HG02759 (cell line): ENCODE measurements around the gene EPHB2.

Experiments used
- ATAC-seq: cut with Tn5 transposase; IDR thresholded peaks from one replicate; pipeline ENCODE4 v1.9.1; 2021; ENCODE audit warnings: mild to moderate bottlenecking, moderate library complexity; ENCODE audit not compliant: unreplicated experiment

Gene EPHB2

DNA sequence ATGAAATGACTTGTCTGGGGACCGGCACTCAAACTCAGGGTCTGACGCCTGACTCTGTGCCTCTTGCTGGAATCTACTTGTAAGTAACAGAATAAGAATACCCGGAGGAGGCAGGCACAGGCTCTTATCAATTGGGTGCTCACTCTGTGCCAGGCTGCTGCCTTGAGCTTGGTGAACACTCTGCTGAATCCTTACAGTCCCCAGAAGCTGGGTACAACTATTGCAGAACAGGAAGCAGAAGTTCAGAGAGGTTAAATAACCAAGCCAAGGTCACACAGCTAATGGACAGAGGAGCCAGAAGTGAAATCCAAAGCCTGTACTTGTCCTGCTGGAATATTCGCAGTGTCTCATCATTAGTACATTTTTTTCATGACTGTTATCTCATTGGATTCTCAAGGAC, 86.0 kb downstream of the EPHB2 start:
- ATAC-seq = no peak

DNA sequence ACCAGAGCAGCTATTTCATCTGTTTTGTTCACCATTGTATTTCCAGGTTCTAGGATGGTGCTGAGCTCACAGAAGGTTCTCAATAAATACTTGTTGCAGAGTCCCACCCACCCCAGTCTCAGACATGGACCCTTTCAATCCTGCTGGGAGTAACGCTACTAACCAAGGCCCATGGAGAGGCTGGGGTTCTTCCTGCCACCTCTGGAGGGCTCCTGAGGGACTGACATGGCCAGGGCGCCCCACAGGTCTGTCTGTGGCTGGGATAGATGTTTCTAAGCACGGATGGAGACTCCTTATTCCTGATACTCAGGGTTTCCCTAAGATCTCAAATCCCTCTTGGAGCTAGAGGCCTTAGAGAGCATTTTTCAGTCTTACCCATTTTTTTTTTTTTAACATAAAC, 87.4 kb downstream of the EPHB2 start:
- ATAC-seq = no peak

DNA sequence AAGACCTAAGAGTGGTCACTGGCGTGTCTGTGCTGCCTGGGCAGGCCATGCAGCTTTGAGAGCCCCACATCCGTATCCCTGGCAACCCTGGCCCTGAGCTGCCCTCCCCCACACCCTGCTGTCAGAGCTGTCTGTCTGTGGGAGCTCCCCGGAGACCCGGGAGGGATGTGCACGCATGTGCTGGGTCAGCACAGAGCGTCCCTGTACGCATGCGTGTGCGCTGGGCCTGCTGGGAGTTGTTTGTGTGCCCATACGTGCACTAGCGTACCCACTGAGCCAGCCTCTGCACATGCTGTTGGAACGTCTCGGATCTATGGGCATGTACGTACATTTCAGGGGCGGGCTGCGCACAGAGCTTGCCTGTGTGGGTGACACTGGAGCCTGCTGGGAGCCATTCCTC, 89.3 kb downstream of the EPHB2 start:
- no peak for ATAC-seq

DNA sequence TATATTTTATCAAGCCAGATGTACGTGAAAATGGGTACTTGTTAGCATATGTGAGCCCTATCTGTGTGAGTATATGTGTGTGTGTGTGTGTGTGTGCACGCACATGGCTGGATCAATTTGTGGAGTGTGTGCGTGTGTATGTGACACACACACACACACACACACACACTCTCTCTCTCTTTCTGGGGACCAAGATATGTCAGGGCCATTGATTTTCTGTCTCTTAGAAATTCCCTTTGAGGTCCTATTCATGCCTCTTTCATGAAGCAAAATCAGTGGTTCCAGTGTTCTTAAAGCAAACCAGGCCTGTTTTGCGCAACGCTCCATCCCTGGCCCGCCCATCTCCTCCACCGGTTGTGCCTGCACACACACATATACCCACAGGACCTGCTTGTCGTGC, 90.0 kb downstream of the EPHB2 start:
- no peak for ATAC-seq

DNA sequence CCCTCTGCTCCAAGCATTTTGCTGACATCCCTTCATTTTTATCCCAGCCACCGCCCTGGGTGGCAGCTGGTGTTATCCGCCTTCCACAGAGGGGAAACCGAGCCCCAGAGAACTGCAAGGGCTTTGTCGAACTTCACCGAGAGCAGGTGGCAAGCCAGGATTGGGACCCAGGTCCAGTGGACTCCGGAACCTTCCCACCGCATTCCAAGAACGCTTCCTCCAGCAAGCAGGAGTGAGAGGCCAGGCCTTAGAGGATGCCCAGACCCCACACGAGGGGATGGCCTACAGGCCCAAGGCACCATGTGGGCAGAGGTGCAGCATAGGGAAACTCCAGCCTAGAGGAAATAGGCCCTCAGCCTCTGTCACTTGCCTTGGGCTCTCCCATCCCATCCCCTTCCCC, 90.7 kb downstream of the EPHB2 start:
- ATAC-seq = no peak

DNA sequence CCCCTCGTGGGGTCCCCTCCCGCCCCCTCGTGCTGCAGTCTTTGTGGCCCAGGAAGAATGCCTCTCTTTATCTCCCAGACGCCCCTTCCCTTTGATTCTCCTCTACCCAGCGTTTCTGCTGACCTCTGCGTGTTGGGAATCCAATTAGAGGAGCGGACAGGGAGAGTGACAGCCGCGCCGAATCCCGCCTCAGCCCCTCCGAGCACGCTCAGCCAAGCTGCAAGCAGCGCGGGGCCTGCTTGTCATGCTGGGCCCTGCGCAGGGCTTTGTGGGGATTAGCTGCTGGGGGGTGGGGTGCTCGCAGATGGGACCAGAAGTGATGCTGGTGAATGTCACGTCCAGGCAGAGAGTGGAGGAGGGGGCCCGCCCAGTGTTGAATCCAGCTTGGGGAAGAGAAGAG, 91.1 kb downstream of the EPHB2 start:
- no peak for ATAC-seq

DNA sequence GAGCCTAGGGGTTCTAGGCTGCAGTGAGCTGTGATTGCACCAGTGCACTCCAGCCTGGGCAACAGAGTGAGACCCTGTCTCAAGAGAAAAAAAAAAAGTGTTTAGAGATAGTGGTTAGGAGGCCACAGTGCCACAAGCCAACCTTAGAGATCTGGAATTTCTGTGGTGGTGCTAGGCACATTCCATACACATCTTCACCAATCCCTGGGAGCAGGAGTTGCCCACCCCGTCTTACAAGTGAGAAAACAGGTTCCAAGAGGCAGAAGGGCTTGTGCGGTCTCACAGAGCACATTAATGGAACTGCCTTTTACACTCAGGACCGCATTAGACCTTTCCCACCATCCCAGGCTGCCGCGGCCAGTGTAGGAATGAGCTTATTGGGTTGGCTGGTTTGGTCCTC, 93.2 kb downstream of the EPHB2 start:
- ATAC-seq = no peak

DNA sequence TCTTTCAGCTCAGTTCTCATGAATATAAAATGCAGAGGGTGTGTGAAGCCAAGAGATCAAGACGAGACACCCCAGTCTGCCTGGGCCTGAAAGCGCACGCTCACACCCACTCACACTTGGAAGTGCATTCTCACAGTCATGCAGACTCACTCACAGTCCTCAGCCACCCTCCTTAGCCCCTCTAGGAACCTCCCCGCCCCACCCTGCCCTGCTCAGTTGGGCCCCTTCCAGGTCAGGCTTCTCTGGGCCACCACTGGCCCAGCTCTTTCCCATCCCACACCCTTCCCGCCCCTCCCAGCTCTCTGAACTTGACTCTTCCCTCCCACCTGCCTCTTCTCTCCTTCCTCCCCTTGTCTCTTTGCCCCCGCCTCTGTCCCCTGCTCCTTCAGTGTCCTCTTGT, 93.8 kb downstream of the EPHB2 start:
- no peak for ATAC-seq

DNA sequence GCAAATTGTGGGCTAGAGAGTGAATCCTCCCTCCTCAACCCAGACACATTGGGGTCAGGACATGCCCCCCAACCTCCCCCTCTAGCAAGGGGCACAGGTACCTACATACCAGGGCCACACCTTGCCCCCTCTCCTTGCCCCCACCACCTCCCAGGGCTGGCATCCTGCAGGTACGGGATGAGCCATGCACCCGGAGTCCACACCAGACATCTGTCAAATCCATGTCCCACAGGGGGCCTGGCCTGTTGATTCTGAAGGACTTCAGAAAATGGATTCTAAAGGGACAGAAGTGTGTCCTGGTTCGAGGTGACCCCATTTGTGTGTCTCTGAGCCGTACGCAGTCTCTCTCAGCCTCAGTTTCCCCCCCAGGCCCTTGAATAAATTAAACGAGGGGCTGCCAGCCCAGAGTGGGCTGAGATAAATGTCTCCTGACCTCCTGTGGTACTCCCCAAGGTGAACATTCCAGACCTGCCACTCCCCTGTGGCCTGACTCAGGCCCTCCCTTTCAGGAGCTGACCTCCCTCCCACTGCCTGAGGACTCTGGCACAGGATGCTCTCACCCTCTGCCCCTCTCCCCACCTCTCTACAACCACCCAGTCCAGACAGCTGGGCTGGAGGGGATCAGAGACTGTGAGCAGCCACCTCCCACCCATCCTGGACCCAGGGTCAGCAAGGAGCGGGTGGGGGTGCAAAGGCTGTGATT, 94.5 kb downstream of the EPHB2 start:
- no peak for ATAC-seq

DNA sequence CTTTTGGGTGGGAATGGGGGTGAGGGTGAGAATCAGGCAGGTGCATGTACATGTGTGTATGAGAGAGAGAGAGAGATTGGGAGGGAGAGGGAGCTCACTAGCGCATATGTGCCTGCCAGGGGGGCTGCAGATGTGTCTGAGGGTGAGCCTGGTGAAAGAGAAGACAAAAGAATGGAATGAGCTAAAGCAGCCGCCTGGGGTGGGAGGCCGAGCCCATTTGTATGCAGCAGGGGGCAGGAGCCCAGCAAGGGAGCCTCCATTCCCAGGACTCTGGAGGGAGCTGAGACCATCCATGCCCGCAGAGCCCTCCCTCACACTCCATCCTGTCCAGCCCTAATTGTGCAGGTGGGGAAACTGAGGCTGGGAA, 95.0 kb downstream of the EPHB2 start:
- no peak for ATAC-seq

DNA sequence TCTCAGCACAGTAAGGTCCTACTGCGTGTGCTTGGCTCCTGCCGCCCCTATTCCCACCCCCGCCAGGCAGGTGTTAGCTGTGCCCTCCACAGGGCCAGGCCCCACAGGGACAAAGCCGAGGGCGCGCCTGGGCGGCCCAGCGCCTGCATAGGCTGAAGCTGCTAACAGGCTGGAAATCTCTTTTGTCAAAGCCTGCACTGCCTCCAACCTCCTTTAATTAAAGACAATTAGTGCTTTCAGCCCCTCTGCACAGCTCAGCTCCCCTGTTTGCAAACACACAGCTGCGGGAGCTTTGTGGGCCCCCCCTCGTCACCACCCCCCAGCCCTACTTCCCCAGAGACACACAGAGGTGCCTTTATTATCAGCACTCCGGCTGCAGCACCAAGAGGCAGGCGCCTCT, 95.9 kb downstream of the EPHB2 start:
- no peak for ATAC-seq

DNA sequence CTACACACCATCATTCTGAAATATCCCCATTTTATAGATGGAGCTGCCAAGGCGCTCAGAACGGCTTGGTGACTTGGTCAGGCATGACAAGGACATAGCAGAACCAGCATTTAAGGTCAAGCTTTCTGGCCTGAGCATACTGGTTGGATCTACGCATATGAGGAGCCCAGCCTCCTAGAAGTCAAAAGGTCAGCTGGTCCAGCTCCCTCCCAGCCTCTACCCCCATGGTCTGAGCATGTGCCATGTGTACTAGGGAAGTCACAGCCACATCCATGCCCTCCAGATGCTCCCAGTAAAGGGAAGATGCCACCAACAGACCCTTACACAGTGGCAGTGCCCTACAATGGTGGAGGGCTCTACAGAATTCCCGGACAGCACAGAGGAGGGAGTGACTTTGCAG, 96.7 kb downstream of the EPHB2 start:
- no peak for ATAC-seq

DNA sequence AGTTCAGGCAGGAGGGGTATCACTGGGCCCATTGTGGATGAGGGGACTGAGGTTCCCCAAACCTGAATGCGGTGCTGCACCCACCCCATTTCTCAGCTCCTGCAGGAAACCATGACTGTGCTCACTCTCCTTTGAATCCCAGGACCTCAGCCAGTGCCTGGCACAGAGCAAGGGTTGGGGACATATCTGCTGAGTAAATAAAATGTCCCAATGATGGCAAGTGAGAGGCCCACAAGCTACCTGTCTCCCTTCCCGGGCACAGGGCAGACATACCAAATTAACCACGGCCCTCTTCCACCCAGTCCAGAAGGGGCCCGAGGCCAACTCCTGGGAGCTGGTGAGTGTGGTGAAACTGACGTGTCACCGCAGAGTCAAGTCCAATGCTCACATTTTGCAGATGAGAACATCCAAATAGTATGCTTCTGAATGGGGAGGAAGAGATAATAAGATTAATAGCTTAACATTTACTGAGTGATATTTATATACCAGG, 97.6 kb downstream of the EPHB2 start:
- ATAC-seq = no peak

DNA sequence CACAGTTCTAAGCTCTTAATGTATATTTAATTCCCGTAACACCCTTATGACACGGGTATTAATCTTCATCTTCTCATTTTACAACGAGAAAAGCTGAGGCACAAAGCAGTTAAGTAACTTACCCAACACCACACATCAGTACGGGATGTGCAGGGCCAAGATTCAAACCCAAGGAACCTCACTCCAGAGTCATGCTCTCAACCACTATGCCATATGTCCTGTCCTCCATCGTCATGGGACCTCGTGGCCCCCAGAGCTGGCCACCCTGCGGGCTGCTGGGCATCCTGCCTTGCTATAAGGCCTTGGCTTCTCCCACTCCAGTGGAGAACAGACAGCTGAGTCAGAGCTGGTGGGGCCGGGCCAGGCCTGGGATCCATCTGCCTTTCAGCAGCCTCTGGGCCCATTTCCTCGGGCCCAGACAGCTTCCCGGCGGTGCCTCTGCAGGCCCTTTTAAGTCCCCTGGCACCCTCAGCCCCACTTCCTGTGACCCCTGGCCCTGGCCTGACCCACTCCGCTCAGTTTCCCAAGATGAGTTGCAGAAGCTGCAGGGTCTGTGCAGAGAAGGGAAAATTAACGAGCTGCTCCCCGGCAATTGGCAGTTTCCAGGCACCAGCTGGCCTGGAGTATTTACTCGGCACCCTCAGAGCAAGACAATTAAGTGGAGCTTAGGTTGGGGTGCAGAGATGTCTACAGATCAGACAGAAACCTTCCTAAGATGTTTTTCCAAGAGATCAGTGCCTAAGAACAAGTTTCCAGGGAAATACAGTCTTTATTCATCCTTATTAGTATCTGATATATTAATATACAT, 98.2 kb downstream of the EPHB2 start:
- no peak for ATAC-seq

DNA sequence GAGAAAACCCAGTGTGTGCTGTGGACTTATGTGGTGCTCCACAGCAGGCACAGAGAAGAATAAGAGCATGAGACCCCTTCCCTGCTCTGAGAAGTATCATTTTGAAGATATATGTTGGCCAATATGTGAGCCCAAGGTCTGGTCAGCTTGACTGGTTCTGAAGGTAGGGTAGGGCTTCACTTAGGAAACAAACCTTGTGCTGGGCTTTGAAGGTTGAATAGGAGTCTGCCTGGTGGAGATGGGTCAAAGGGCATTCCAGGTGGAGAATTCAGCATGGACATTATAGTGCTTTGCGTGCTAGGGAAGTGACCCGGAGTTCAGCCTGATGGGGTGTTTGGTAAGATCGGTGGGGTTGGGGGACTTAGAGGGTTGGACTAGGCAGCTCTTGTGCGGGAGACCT, 99.1 kb downstream of the EPHB2 start:
- ATAC-seq = no peak

DNA sequence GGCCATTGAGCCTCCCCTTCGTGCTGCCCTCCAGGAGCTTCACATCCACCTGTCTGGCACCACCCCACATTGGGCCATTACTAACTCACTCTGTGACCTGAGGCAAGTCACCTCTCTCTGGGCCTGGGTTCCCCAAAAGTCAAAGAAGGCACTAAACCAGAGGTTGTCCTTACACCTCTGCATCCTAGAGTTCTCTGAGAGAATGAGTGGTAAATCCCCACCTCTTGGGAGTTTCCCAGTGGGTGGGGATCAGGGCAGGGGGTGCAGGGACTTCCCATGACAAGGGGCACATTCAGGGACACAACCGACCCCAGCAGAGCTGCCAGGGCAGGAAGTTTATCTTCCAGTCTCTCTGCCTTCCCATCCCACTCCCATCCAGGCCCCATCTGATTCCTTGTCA, 99.7 kb downstream of the EPHB2 start:
- no peak for ATAC-seq

DNA sequence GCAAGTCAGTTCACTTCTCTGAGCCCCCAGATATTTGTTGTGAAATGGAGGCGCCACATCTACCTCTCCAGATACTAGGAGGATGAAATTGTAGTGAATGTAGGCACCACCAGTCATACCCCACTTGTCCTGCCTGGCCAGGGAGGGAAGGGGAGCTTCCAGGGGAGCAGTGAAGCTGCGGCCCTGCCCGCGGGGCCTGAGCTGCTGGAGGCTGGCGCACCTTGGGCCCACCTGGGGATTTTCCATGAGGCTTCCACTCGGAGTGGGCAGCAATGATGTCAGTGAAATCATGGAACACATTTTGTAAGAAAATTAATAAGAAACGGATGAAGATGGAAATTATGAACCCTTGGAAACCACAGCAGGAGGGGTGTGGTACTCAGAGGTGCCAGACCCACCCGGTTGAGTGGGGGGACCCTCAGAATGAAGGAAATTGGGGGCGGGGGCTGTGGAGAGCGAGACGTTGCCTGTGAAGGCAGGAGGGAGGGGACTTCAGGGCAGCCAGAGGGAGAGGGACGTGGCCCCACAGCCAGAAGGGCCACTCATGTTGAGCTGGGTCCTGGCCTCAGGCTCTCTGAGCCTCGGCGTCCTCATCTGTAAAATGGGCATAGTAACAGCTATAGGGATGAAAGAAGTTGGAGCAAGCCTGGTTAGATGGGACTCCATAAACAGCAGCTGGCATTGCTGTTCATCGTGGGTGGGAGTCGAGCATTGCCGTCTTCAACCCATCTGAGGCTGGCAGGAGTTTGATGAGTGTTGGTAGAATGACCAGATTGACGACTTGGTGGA, 101.6 kb downstream of the EPHB2 start:
- ATAC-seq = no peak

DNA sequence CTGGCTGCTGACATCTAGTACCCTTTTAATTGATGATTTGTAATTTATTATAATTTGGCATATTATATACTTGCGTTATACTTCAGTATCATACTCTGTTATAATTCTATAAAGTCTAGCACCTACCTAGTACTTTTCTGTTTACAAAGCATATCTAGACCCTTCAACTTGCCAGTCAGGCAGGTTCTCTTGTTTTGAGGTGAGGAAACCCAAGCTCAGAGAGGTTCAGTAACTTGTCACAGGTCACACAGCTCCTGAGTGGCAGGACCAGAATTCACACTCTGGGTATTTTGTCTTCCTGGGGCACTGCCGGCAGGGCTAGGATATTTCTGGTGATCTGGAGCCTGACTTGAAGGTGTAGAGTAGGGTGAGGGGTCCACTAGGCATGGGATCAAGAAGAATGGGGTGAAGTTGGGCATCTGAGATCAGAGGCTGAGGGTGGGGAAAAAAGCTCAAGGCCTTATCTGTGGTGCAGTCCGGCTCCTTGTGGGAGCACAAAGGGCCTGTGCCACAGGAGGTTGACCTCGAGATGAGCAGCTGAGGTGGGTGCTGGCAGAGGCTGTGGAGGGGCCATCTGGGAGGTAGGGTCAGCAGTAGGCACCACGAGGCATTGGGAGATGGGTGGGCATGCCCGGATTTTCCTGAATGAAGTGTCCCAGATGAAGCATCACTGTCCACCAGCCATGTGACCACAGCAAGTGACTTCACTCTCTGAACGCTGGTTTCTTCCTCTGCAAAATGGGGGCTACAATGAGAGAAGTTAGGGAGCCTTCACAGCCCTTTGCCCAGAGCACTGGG, 102.6 kb downstream of the EPHB2 start:
- no peak for ATAC-seq

DNA sequence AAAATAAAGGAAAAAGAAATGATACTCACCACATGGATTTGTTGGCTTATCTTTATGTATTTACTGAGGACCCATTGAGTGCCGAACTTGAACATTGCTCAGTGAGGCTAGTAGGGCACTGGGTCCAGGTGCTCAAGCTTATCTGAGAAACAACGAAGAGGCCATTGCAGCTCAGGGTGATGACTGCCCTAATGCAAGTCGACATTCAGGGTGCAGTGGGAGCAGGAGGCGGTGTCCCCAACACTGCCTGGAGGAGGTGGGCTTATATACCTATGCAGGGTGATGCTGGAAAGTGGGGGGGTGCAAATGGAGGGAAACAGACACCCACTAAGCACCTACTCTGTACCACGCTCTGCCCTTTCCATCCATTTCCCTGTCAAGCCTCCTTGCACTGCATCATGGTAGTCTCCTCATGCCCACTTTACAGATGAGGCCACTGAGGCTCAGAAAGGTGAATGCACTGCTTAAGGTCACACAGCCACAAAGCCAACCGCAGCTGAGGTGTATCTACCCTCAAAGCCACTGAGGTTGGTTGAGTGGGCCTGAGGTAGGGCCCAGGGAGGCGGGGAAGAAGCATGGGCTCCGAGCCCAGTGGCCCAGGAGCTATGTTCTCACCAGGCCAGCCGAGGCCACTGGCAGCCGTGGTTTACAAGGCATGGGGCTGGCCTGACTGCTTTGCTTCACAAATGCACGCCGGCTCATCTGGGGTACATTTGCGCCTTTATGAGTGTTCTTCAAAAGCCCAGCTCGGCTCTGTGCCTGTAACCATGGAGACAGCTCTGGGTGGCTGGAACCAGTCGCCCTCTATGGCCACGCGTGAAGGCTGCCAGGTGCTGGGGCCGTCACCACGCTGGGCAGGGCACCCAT, 103.8 kb downstream of the EPHB2 start:
- no peak for ATAC-seq

DNA sequence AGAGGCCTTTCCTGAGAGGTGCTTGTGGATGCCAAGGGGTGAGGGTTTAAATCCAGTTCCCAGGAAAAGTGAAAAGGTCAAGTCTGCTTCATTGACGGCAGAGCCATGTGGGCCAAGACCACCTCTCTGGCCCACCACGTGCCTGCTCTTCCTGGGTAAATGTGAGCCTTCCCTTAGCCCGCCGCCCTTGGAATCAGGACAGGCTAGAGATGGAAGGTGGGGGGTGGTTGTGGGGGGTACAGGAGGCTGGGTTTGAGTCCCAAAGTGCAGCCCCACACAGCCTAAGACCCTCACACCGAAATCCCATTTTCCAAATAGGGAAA, 104.4 kb downstream of the EPHB2 start:
- ATAC-seq = no peak
